Measurements from ENCODE around the gene CDH4. TPM values are rescaled to one million over a fixed set of nuclear protein-coding genes. Genes with fewer than 3 reads are reported as not detected.

CDH4 gene
- total and polyA plus RNA-seq, 2 of the 8 experiments (the other 6 are each of a cell fraction or from before 2014, with no cell fraction given): 4.3 to 7.9 TPM

DNA sequence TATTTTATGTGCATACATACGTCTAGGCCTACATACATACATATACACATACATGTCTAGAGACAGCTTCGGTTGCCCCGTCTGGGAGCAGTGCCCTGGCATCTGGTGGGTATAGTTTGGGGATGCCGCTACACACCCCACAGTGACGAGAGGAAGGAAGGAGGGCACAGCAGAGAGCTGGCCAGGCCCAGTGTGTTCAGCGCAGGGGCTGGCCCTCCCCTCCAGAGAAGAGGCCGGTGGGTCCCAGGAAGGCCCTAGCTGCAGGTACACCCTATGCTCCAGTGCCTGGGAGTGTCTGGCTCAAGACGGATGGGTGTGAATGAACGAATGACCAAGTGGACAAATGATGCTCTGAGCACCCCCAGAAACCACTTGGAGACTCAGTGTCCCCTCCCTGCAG lies 284.6 kb downstream of the CDH4 start:
- no peak overlapping the region for H2BK15ac ChIP-seq (ENCODE audit: low read length)
- H3K23me2 ChIP-seq (ENCODE audit: low read depth, low read length): no peaks in the 10 kb centered on the region
- H2AFZ ChIP-seq (ENCODE audit: low read length): no peak overlapping the region
- H2BK20ac ChIP-seq (ENCODE audit: low read length): no peak overlapping the region
- H3K9ac ChIP-seq (replicated peaks in 1 of 4; ENCODE audit: extremely low read depth in 1 of 4, low read depth in 3 of 4, low read length in 3 of 4): no peak overlapping the region
- no peak overlapping the region for H3K4me3 ChIP-seq (ENCODE audit: extremely low read depth in 1 of 4, insufficient read depth in 2 of 4, low read depth in 3 of 4, low read length in 4 of 4)
- POLR2A ChIA-PET (ENCODE audit: partially characterized antibody): no interaction called here
- CTCF ChIA-PET (ENCODE audit: partially characterized antibody): interaction anchor here (1.0 kb wide), 1 partner anchor 26 kb away, joined by 3 read pairs; no protein-coding TSS in a partner anchor
- H3K4me2 ChIP-seq (ENCODE audit: insufficient read depth in 1 of 2, low read depth in 2 of 2, low read length in 2 of 2): no peak overlapping the region
- H3K18ac ChIP-seq (ENCODE audit: extremely low read depth, low read length): no peak overlapping the region
- no peak overlapping the region for H3K4ac ChIP-seq (replicated peaks; ENCODE audit: insufficient read length, low read depth, low read length)
- H2BK12ac ChIP-seq (ENCODE audit: low read depth, low read length): no peak overlapping the region
- no peak overlapping the region for H4K5ac ChIP-seq (ENCODE audit: insufficient read length, low read depth, low read length)
- H3K4me1 ChIP-seq (replicated peaks in 1 of 4; ENCODE audit: control insufficient read depth in 3 of 4, insufficient read depth in 4 of 4, low read length in 3 of 4): no peaks in the 10 kb centered on the region; a peak in 1 of 7 replicates
- no peak overlapping the region for H4K8ac ChIP-seq (ENCODE audit: extremely low read depth, insufficient read depth, low read length)
- H3K23ac ChIP-seq (ENCODE audit: insufficient read length): no peak overlapping the region
- H3K79me1 ChIP-seq (ENCODE audit: low read depth, low read length): no peaks in the 10 kb centered on the region
- H2BK5ac ChIP-seq (ENCODE audit: low read depth, low read length): no peak overlapping the region
- no peaks in the 10 kb centered on the region for H3K36me3 ChIP-seq (ENCODE audit: control insufficient read depth in 2 of 4, insufficient read depth in 4 of 4, low read length in 3 of 4)
- H2BK120ac ChIP-seq (replicated peaks; ENCODE audit: low read depth, low read length): no peak overlapping the region
- DNase-seq (ENCODE audit: low read depth in 1 of 2, low spot score in 2 of 2): no peak
- no peak for FAIRE-seq
- no peak overlapping the region for H2AK5ac ChIP-seq (ENCODE audit: low read depth, low read length)
- WGBS, 2 experiments (ENCODE audit: extremely low coverage in 1 of 2, insufficient coverage in 1 of 2, insufficient read length in 1 of 2, insufficient replicate concordance in 2 of 2, low coverage in 1 of 2, low lambda C conversion rate in 2 of 2, missing lambda C conversion rate in 1 of 2): 95% methylated on average over 9 of the region's 9 CpGs; no CpG with 5 or more reads in 1 of the 2 experiments
- H3K27me3 ChIP-seq (replicated peaks in 1 of 4; ENCODE audit: control insufficient read depth in 3 of 4, extremely low read depth in 1 of 4, insufficient read depth in 3 of 4, low read length in 3 of 4): peaks cover 0 to 3% (median 1%) of the 10 kb centered on the region in 4 experiments; a peak in 3 of 7 replicates
- H3K27ac ChIP-seq (ENCODE audit: low read depth, low read length): no peak overlapping the region
- no peaks in the 10 kb centered on the region for H3K79me2 ChIP-seq (ENCODE audit: control insufficient read depth in 1 of 2, insufficient read depth in 2 of 2, low read length in 2 of 2)
- H3K56ac ChIP-seq (replicated peaks; ENCODE audit: insufficient read length, low read depth, low read length): no peak overlapping the region
- H3K14ac ChIP-seq (ENCODE audit: insufficient read length): no peak overlapping the region
- no peak overlapping the region for H4K91ac ChIP-seq (replicated peaks; ENCODE audit: insufficient read length, low read length)
- H3K9me3 ChIP-seq (ENCODE audit: insufficient read depth in 2 of 2, low read depth in 1 of 2, low read length in 1 of 2): no peaks in the 10 kb centered on the region
- no peaks in the 10 kb centered on the region for H4K20me1 ChIP-seq (replicated peaks in 1 of 2; ENCODE audit: control insufficient read depth in 1 of 2, insufficient read depth in 2 of 2, low read length in 2 of 2)
- no peak for TF ChIP-seq SP4 (IDR thresholded peaks at IDR 0.05; ENCODE audit: low read length)
- no peak for TF ChIP-seq SP2 (IDR thresholded peaks at IDR 0.05; ENCODE audit: low read length)
- no peak for TF ChIP-seq RAD21 (IDR thresholded peaks at IDR 0.05 in 1 of 2, conservative IDR thresholded peaks at IDR 0.05 in 1 of 2; ENCODE audit: low read depth in 2 of 2, low read length in 2 of 2)
- no peak for TF ChIP-seq TBP (IDR thresholded peaks at IDR 0.05; ENCODE audit: low read depth, low read length)
- TF ChIP-seq CREB1 (IDR thresholded peaks at IDR 0.05): no peak
- no peak for TF ChIP-seq SAP30 (IDR thresholded peaks at IDR 0.05; ENCODE audit: insufficient read depth, insufficient replicate concordance, low read length)
- TF ChIP-seq ASH2L (IDR thresholded peaks at IDR 0.05; ENCODE audit: low read length): no peak
- TF ChIP-seq CTBP2 (IDR thresholded peaks at IDR 0.05; ENCODE audit: borderline replicate concordance, insufficient read depth, insufficient read length, low read length): no peak
- no peak for TF ChIP-seq BACH1 (IDR thresholded peaks at IDR 0.05; ENCODE audit: low read length)
- TF ChIP-seq SIX5 (IDR thresholded peaks at IDR 0.05; ENCODE audit: low read depth, low read length): no peak
- no peak for TF ChIP-seq EGR1 (IDR thresholded peaks at IDR 0.05; ENCODE audit: borderline replicate concordance, low read depth, low read length)
- TF ChIP-seq PHF8 (conservative IDR thresholded peaks at IDR 0.05; ENCODE audit: low read depth, low read length): no peak
- no peak for TF ChIP-seq RBBP5 (IDR thresholded peaks at IDR 0.05; ENCODE audit: borderline replicate concordance, low read depth, low read length)
- TF ChIP-seq HDAC6 (IDR thresholded peaks at IDR 0.05; ENCODE audit: low read depth, low read length): no peak

All from H1 (cell line).